Activated T-cell treated with anti-CD3 and anti-CD28 coated beads for 4 hours (primary cell): ENCODE results near the gene ATXN10.
"Not testable (repeated sequence)": the region's sequence is repeated elsewhere in the genome, so short reads cannot be mapped to it uniquely, and the experiment has no call there.

Experiments used
- DNase-seq: peaks from one replicate; pipeline ENCODE4 v3.0.0-alpha.2; 2020

Gene ATXN10, protein sequence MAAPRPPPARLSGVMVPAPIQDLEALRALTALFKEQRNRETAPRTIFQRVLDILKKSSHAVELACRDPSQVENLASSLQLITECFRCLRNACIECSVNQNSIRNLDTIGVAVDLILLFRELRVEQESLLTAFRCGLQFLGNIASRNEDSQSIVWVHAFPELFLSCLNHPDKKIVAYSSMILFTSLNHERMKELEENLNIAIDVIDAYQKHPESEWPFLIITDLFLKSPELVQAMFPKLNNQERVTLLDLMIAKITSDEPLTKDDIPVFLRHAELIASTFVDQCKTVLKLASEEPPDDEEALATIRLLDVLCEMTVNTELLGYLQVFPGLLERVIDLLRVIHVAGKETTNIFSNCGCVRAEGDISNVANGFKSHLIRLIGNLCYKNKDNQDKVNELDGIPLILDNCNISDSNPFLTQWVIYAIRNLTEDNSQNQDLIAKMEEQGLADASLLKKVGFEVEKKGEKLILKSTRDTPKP

DNA sequence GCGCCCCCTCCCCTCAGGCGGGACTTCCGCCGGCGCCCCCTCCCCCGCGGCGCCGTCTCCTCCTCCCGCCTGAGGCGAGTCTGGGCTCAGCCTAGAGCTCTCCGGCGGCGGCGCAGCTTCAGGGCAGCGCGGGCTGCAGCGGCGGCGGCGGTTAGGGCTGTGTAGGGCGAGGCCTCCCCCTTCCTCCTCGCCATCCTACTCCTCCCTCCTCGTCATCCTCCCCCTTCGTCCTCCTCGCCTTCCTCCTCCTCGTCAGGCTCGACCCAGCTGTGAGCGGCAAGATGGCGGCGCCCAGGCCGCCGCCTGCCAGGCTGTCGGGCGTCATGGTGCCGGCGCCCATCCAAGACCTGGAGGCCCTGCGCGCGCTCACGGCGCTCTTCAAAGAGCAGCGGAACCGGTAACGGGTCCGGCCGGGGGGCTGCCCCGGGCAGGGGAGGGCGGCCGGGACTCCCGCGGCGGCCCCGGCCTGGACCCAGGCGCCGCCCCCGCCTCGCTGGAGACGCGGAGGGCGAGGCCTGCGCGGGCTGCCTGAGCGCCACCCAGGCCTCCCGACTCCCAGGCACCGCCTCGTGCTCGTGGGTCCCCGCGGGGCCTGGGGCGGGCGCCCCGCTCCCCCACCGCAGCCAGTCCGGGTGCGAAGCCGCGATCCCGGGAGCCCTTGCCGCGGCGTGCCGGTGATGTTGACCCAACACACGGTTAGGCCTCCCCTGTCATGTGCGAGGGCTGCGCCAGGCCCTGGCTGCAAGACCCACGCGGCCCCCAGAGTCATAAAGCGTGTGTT is at the start of gene ATXN10:
Gene ATXN10, plus strand, starts transcription at position 52 of the 781 bp plus-strand sequence. Its CDS starts 230 bp downstream, at position 282.
- peak; percentile 56 for DNase-seq

DNA sequence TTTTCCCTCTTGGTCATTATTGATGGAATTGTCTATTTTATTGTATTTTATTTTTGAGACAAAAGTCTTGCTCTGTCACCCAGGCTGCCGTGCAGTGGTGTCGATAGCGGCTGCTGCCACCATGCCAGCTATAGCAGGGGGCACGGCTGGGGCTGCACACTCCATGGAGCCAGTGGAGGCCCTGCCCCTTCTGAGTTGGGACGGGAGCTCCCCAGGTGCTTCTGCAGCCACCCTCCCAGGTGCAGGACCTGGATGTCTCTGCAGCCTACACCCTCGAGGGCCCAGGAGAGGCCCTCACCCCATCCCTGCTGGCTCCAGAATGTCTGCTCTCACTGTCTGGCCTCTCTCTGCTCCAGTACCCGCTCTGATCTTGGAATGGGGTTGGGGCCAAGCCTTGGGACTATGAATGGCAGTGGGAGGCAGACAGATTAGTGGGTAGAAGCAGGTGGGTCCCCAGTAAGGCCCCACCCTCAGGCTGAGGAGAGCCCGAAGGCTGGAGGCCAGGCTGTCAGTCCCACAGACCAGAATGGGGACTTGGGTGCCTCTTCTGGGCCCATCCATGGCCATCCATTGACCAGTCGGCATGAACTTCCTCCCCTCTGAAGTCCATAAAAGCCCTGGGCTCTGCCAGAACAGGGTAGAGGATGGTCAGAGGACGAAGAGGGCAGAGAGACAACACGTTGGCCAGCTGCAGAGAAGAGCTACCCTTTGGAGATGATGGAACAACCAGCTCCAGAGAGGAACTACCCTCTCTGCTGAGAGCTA is 49.6 kb upstream of the ATXN10 start:
- no peak for DNase-seq

DNA sequence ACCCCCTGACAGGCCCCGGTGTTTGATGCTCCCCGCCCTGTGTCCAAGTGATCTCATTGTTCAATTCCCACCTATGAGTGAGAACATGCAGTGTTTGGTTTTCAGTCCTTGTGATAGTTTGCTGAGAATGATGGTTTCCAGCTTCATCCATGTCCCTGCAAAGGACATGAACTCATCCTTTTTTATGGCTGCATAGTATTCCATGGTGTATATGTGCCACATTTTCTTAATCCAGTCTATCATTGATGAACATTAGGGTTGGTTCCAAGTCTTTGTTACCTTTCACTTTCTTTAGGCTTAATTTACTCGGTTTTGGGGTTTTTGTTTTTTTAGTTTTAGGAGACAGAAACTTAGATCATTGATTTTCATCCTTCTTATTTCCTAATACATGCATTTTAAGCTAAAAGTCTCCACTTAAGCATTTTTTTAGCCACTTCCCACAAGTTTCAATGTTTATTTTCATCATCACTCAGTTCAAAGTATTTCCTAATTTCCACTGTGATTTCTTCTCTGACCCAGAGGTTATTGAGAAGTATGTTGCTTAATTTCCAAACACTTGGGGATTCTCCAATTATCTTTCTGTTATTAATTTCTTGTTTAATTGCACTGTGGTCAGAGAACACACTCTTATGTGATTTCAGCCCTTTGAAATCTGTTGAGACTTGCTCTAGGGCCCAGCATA is 48.0 kb upstream of the ATXN10 start:
- not testable (repeated sequence) for DNase-seq

DNA sequence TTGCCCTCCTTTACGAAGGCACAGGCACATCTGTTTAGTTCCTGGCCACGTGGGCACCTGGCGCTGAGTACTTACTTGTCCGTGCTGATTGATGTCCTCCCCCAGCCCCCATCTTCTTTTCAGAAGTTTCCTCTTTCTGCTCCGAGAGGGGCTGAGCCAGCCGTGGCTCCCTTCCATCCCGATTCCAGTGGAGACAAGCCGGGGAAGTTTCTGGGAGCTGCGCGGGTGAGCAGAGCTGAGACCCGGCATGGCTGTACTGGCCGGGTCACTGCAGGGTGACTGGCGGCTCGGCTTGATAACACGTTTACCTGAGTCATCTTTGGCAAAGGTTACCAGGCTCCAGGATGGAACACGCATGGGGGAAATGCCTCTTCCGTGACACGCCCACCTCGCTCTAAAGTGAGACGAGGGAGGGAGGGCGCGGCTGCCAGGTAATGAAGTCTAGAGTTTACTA is 45.4 kb upstream of the ATXN10 start:
- no peak for DNase-seq

DNA sequence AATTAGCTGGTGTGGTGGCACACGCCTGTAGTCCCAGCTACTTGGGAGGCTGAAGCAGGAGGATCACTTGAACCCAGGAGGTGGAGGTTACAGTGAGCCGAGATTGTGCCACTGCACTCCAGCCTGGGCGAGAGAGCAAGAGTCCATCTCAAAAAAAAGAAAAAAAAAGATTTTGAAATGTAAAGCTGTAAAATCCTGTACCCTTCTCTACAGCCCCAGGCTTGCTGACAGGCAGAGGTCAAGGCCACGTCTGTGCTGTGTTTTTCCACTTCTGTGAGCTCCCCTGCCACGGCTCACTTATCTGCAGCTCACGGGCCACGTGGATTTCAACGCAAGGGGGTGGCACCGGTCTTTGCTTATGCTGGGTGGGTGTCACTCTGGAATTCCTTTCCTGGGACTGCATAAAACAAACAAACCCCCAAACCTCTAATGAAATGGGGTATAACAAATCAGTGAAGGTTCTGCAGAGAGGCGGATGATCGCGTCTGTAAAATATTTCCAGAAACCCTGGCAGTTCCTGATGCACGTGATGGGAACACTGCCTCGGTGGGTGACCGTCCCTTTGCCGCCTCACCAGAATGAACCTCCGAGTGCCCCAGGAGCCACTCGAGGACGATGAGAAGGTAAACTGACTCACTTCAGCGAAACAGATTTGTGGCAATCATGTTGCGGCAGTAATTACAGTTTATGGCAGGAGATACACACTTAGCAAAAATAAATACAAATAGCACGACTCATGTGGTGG is 44.0 kb upstream of the ATXN10 start:
- no peak for DNase-seq

DNA sequence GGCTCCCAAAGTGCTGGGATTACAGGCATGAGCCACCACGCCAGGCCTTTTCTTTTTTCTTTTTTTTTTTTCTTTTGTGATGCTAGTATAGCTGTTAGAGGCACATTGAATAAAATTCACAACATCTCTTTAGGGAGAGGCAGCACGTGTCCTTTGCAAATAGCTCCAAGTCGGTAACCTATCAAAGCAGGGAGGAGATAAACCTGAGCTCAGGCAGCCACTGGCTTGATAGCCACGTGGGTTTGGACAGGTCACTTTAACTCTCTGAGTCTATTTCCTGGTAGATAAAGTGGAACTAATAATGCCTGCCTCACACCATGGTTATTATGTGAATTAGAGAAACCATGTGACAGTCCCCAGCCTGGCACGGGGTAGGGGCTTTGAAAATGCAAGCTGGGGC is 43.1 kb upstream of the ATXN10 start:
- DNase-seq, result no peak

DNA sequence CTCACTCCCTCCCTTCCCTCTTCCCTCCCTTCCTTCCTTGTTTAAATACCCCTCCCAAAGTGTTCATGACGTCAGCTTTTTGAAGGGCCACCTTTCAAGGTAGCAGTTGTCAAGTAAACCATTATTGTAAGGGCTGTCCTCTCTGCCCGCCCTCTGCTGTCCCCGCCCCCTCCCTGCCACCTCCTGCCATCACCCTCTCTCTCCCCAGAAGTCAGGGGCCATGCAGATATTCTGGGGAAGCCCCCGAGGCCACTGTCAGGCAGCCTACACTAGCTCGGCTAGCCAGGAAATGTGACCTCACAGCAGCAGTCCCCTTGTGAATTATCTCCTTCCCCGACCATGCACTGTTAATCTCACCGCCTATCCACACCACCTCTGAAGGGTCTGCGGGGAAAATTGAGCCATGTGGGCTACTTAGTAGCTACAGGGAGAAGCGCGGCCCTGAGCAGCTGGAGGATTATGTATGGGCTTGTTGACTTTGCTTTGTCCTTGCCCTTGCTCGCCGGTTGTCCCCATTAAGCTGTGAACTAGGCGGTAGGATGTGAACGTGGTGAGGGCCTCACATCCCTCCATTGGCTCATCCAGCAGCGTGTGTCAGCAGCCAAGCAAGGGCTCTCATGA is 42.1 kb upstream of the ATXN10 start:
- DNase-seq, result no peak

DNA sequence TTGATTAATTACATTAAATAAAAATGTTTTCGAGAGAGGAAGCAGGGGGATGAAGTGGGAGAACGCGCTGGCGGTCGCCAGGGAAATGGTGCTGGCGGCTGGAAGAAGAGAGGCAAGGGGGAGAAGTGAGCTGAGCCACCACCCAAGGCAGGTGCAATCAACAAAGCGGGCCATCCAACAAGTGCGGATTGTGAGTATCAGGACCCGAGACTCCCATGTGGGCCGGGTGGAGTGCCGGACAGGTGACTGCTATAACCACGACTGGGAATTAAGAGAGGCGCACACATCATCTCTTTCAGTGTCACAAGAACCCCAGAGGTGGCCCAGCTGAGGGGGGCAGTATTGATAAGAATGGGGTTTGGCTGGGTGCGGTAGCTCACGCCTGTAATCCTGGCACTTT is 41.2 kb upstream of the ATXN10 start:
- no peak for DNase-seq

DNA sequence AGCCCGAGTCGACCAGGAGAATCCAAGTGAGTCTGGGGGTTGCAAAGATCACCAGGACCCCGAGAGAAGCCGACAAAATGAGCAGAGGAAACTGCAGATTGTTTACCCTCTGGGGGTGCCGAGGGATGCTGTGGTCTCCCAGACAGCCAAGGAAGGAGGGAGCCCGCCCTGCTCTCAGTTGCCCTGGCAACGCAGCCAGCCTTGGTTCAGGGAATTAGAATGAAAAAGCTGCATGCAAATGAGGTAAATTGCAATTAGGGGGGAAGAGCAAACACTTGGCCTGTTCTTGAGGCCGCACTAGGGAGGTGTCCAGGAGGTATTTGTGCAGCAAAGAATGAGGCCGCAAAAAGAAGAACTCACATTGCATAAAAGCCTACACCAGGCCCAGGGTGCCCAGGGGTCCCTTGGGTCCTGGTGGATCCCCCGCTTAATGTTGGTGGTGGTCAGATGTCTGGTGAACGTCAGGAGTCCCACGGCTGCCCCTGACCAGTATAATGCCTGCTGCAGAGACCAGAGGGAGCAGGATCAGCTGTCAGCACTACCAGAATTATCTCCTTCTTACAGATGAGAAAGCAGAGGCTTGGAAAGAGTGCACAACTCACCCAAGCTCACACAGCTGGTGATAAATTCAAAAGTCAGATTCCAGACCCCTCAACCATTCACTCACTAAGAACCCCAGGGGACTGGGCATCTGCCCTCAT is 40.3 kb upstream of the ATXN10 start:
- DNase-seq, result no peak

DNA sequence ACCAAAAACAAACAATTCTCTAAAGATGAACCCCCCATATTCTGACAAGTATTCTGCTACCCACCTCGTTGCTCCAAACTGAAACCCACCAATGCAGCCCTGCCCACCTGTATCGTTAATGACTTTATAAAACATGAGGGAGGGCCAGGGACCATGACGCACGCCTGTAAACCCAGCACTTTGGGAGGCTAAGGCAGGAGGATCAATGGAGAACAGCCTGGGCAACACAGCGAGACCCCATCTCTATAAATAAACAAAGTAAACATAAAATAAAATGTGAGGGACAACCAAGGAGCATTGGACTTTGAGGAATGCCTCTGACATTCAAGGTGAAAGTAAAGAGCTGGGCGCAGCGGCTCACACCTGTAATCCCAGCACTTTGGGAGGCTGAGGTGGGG is 39.8 kb upstream of the ATXN10 start:
- DNase-seq, result no peak

DNA sequence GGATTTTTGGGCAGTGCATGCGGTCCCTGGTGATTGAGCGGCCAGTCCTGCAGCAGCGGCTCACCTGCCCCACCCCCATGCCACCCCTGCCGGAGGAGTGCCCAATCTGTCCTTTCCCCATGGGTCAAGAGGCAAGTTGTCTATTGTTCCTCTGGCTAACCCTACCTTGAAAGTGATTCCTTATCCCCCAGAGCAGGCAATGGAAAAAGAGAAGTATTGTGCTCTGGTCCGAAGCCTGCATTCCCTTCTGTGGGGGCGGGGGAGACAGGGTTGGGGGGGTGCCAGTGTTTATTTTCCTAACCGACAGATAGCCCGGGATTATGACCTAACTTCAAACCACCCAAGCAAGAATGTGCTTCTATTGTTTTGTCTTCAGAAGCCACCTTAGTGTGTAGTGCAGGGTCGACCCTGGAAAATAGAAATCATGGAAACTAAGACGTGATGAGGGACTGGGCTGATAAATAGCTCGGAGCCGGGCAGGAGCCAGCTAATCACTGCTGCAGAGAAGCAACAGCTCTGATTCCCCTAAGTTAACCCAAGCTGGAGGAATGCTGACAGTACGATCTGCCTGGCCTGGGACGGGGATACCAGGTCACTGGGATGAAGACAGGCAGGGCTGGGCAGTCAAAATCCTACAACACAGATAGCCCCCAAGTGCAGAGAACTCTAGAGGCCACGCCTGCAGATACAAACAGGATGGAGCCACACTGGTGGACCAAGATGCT is 38.7 kb upstream of the ATXN10 start:
- no peak for DNase-seq

DNA sequence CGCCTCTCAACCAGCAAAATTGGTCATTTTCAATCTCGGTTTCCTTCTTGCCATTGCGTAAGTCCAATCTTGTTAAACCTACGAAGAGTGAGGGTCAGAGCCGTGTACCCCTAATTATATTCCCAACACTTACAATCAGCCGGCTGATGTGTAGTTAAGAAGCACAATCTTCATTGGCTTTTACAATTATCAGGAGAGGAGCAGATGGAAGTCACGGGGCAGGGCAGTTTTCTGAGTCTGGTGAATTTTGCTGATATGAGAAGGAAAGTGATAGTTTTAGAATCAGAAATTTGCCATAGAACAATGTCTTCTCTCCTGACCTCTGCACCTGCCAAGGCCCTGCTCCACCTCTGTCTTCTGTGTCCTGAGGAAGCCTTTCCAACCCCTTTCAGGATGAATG is 35.0 kb upstream of the ATXN10 start:
- no peak for DNase-seq

DNA sequence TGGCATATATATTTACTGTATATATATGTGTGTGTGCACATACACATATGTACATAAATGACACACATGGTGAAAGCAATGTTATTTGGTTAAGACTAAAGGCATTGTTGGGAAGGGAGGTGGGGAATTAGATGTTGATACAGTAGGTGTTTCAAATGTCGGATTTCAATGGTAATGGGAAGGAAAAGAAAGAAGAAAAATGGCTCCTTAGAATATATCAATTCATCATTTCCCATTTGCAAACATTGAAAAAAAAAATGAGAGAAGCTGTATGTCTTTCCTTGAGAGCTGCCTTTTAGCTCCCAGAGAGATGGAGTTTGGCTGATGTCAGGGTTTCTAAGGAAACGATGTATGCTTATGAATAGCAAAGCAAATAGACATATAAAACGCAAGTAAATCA is 33.4 kb upstream of the ATXN10 start:
- DNase-seq, result no peak

DNA sequence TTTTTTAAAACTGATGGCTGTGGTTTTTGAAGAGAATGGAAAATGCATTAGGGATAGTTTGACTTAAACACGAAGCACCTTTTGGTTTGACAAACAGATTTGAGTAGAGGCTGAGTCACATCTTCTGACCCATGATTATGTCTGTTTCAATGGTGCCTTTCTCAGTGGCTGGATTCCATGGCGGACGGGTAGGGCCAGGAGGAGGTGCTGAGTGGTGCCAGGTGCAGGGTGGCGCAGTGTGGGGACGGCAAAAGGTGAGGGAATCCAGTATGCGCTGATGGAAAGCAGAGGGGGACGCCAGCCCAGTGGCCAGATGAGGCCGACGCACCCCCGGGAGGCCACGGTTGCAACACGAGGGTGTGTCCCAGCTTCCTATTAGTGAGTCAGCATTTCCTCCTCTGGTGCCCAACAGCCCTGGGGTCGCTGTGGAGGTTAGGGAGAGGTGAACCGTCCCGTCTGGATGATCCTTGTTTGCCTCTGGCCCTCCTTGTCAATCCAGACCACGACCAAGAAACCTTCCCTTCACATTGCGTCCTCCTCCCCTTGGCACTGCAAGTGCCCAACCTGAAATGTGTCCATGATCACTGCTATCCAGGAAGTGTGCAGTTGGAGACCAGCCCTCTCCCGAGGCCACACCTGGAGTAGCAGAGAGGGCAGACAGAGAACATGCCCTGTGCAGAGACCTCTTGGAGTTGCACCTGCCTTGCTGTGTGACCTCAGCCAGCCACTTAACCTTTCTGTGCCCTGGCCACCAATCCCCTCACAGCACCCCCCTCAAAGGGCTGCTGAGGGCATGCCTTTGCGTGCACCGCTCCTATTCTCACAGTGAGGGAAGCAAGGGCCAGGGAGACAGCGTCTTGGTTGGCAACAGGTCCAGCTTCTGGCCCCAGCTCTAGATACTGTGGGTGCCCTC is 32.5 kb upstream of the ATXN10 start:
- DNase-seq, result no peak

DNA sequence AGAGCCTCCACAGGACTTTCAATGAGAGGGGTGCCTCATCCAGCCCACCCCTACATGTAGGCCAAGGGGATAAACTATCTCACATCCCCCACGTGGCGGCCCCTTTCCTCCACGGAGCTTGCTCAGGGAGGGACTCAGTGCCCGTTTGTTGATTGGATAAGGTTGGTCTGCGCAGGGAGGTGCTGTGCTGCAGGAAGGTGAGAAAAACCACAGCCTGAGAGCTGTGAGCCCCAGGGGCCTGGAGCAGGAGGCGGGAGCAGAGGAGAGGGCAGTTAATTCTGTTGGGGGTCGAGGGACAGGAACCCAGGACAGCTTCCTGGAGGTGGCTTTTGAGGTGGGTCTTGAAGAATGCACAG is 31.9 kb upstream of the ATXN10 start:
- DNase-seq, result no peak

DNA sequence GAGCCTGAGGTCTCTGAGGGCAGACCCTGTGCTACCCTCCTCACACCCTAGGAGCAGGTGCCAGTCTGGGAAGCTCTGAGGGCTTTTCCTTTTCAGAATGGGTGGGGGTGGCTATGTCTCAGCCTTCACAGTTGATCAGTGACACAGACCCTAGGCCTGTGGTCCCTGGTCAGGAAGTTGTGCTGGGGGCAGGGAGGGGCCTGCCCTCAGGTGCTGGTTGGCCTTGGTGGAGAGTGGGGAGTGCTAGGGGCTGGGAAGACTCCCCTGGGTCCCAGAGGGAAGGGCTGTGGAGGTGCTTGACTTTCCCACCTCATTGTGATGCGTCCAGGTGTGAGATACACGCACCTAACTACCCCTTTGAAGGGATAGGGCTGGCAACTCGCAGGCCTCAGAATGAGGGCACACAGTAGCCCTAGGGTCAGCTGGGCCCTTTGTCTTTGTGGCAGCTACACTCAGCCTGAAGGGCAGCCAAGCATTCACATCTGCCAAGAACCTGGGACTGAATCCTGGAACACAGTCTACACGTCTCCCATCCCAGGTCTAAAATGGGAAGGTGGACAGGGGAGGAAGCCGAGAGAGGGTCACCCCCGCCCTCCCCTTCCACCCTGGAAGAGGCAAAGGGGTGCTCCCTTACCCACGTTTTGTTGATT is 31.2 kb upstream of the ATXN10 start:
- no peak for DNase-seq

DNA sequence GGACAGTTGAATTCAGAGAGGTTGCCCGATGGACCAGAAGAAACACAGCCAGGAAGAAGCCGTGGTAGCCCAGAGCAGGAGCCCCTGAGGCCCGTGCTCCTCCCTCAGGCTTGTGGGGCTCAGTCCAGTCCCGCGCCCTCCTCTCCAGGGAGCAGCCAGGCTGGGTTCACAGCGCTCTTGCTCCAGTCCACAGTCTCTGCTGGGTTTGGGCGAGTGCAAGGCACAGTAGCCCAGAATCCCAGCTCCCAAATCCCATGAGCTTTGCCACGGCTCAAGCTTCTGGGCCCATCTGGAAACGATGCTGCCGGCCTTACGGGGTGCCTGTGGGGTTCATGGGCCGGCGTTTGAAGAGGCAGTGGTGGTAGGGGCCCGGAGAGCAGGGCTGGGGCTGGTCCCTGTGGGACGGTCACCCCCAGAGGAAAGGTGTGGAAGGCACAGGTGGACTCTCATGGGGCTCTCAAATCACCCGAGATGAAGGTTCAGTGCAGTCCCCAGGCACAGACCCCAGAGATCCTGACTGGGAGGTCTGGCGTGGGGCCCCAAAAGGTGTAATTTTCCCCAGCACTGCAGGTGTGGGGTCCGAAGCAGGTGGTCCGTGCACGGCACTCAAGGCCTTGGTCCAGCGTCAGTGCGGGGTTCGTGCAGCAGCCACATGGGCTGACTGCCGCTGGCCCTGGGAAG is 30.6 kb upstream of the ATXN10 start:
- no peak for DNase-seq

DNA sequence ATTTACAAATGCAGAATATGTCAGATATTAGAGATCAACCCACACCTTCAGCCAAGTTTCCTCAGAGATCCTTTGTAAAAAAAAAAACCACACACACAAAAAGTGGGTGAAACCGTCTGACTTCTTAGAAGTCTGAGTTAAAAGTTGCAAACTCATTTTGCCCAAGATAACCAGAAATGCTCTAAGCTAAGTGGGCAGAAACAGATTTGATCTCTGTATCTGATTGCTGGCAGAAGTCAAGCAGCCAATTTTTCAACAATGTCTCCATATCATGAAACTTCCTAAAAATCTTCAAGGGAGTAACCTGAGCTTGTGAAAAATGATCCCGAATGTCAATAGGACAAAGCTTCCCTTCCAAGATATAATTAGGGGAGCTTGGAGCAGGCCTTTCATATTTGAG is 28.6 kb upstream of the ATXN10 start:
- no peak for DNase-seq
